Lower lobe of right lung (tissue), 2 donors: ENCODE results near the gene GNAT1. TPM values are rescaled to one million over a fixed set of nuclear protein-coding genes. Genes with fewer than 3 reads are reported as not detected.

ENCODE experiments used
- ATAC-seq, 2 donors: fragments of 200-7000 bp; cut with Tn5 transposase; one replicate each; pipeline ENCODE4 v1.9.1; 2020 to 2022; ENCODE audit warnings: mild to moderate bottlenecking in 2 of 2, moderate library complexity in 2 of 2
- DNase-seq: peaks from one replicate; pipeline ENCODE4 v3.0.0-alpha.2; 2020
- H3K27ac ChIP-seq: fragments of 200-600 bp; one replicate; pipeline ENCODE4 v1.8.0; 2022
- H3K27me3 ChIP-seq: fragments of 200-600 bp; one replicate; pipeline ENCODE4 v1.8.0; 2022; ENCODE audit warnings: low read depth
- H3K36me3 ChIP-seq: fragments of 200-600 bp; one replicate; pipeline ENCODE4 v1.8.0; 2022; ENCODE audit warnings: mild to moderate bottlenecking
- H3K4me1 ChIP-seq: fragments of 200-600 bp; one replicate; pipeline ENCODE4 v1.8.0; 2022
- H3K4me3 ChIP-seq: fragments of 200-600 bp; one replicate; pipeline ENCODE4 v1.8.0; 2022; ENCODE audit warnings: mild to moderate bottlenecking
- H3K9me3 ChIP-seq: fragments of 200-600 bp; one replicate; pipeline ENCODE4 v1.8.0; 2022
- intact Hi-C: fragments of 100-400 bp; cut with DNase I; formaldehyde crosslinking; loops from one replicate; pipeline ENCODE4 v1.11.0; 2022
- total RNA-seq: library from RNA; stranded (reverse); fragmentation: NEBNext Ultra II Directional; extraction: Animal tissue kit (Norgen Biotek cat#: 25700); gene quantifications from one replicate; pipeline ENCODE4 v1.2.1, GENCODE V29; 2021
- TF ChIP-seq, protein P1 (sequence below): fragments of 200-600 bp; IDR thresholded peaks from one replicate; pipeline ENCODE4 v1.8.0; 2022; ENCODE audit warnings: antibody characterized with exemption, mild to moderate bottlenecking
- donor health status: DM: no; HTN: yes; CAD: no; lungs with severe emphysema.

The GNAT1 gene
- total RNA-seq, 1 donor from 2014 or later: not detected

DNA sequence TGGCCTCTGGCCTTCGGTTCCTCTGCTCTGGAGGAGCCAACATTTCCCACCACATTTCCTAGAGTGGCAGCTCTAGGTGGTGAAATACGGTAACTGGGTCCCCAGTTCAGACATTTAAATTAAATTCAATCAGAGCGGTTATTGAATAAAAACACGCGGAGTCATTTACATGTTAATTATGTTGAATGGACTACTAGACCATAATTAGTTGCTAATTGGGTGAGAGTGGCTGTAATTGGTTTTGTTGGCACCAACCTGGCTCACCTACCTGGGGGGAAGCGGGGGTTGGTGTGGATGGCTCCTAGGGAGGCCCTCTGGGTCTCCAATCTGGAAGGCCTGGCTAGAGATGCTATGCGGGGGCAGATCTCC lies 23.6 kb upstream of the GNAT1 start:
- H3K27me3 ChIP-seq: no peaks in the 10 kb centered on the region
- H3K4me1 ChIP-seq: peaks cover 94% of the 10 kb centered on the region
- H3K9me3 ChIP-seq: no peaks in the 10 kb centered on the region
- no peak for ATAC-seq
- DNase-seq: no peak
- TF ChIP-seq, protein P1, sequence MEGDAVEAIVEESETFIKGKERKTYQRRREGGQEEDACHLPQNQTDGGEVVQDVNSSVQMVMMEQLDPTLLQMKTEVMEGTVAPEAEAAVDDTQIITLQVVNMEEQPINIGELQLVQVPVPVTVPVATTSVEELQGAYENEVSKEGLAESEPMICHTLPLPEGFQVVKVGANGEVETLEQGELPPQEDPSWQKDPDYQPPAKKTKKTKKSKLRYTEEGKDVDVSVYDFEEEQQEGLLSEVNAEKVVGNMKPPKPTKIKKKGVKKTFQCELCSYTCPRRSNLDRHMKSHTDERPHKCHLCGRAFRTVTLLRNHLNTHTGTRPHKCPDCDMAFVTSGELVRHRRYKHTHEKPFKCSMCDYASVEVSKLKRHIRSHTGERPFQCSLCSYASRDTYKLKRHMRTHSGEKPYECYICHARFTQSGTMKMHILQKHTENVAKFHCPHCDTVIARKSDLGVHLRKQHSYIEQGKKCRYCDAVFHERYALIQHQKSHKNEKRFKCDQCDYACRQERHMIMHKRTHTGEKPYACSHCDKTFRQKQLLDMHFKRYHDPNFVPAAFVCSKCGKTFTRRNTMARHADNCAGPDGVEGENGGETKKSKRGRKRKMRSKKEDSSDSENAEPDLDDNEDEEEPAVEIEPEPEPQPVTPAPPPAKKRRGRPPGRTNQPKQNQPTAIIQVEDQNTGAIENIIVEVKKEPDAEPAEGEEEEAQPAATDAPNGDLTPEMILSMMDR: no peak
- H3K36me3 ChIP-seq: no peaks in the 10 kb centered on the region
- no peak overlapping the region for H3K4me3 ChIP-seq
- H3K27ac ChIP-seq: peak overlapping the region; percentile 76
- intact Hi-C loops: no loop called here

DNA sequence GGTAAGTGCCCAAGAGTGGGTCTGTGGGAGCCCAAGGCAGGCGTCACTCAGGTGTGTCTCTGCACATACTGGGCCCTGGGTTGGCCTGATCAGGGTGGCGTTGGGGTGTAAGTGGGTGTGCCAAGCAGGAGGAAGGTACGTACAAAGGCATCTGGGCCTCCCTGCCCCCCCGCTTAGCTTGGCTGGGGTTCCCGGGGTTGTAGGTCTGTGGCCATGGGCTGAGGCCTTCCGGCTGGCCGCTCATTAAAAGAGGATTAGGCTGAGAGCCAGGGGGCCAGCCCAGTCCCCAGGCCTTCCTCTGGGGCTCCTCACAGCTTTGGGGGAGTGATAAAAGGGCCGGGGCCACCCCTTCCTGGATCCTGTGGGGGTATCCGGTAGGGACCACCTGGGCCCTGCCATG lies 23.0 kb upstream of the GNAT1 start:
- TF ChIP-seq, protein P1: no peak

DNA sequence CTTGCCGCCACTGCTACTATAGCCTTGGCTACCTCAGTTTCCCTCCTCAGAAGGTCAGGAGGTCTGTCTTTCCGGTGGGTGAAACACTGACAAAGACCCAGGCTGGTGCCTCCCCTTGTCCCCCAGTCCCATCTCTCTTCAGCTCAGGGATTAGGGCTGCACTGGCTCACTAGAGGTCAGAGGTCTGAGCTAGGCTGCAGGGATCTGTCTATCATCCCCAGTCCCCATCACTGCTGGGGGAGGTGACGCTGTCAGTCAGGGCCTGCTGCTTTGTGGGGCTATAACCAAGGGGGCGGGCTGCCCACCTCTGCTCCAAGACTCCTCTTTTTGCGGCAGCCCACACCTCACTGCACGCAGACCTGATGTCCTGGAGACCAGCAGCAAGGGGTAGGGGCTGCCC lies 22.6 kb upstream of the GNAT1 start:
- H3K27me3 ChIP-seq: no peaks in the 10 kb centered on the region
- TF ChIP-seq, protein P1: no peak
- peaks cover under 1% of the 10 kb centered on the region for H3K36me3 ChIP-seq
- DNase-seq: no peak
- no peak overlapping the region for H3K4me3 ChIP-seq
- peaks cover 84% of the 10 kb centered on the region for H3K4me1 ChIP-seq
- no peak for ATAC-seq
- intact Hi-C loops: no loop called here
- H3K27ac ChIP-seq: peak overlapping the region; percentile 76
- H3K9me3 ChIP-seq: no peaks in the 10 kb centered on the region

More for the DNA sequence above, 23.0 kb upstream of the GNAT1 start:
- no peaks in the 10 kb centered on the region for H3K27me3 ChIP-seq
- H3K36me3 ChIP-seq: no peaks in the 10 kb centered on the region
- no peaks in the 10 kb centered on the region for H3K9me3 ChIP-seq
- H3K4me1 ChIP-seq: peaks cover 88% of the 10 kb centered on the region
- DNase-seq (no peak), ATAC-seq (no peak)
- H3K27ac ChIP-seq: peak overlapping the region; percentile 76
- H3K4me3 ChIP-seq: no peak overlapping the region
- intact Hi-C loops: no loop called here

DNA sequence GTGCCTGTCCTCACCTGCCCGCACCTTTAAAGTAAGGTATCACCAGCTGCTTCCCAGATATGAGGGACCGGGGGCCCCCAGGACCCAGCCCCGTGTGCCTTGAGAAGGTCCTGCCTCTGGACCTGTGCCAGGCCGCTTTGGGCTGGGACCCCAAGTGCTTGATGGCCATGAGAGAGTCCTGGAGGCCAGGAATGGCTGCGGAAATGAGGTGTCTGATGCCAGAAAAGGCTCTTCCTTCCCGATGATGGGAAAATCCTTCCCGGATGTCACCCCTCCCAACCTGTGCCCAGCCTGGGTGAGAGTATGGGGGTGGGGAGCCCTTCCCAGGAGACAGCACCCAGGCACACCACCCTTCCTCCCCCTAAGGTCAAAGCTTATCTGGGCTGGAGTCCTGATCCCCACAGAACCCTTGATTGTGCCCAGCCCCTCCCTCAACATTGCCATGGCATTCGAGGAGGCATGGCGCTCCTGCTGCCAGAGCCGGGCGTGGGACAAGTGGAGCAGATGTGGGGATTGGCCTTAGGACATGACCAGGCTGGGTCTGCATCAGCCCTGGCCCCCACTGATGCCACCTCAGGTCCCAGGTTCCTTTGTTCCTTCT lies 22.1 kb upstream of the GNAT1 start:
- Histone ChIP-seq H3K27me3 (no peaks in the 10 kb centered on the region), H3K36me3 (peaks cover 6% of the 10 kb centered on the region), H3K9me3 (no peaks in the 10 kb centered on the region), H3K4me1 (peaks cover 78% of the 10 kb centered on the region), H3K4me3 (no peak overlapping the region), H3K27ac (peak overlapping the region; percentile 76)
- TF ChIP-seq, protein P1: no peak
- intact Hi-C loops: no loop called here
- no peak for ATAC-seq
- DNase-seq: no peak

DNA sequence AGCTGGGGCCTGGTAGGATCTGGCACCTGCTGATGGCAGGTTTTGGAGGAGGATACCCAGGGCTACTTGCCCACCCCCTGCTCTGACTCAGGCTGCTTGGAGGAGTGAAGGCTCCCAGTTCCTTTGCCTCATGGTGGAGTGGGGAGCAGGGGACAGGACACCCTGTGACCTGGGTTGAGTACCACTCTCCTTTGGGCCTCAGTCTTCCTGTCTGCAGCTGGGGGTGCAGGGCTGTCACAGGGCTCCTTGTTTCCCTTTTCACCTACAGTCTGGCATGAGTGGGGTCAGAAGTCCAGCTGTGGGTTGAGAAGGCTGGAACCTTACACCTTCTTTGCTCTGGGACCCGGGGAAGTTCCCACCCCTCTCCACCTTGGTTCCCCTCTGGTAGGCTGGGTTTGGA lies 21.6 kb upstream of the GNAT1 start:
- intact Hi-C loops: no loop called here
- H3K27ac ChIP-seq: peak overlapping the region; percentile 76
- H3K4me1 ChIP-seq: peaks cover 73% of the 10 kb centered on the region
- no peak for ATAC-seq
- H3K27me3 ChIP-seq: no peaks in the 10 kb centered on the region
- H3K36me3 ChIP-seq: peaks cover 11% of the 10 kb centered on the region
- H3K9me3 ChIP-seq: no peaks in the 10 kb centered on the region
- no peak for DNase-seq
- no peak overlapping the region for H3K4me3 ChIP-seq
- TF ChIP-seq, protein P1: no peak
